Stromal cell of bone marrow (primary cell): ENCODE measurements around the gene DNLZ.

Source experiments
- DNase-seq: peaks from one replicate; pipeline ENCODE4 v3.0.0-alpha.2; 2012; ENCODE audit warnings: low read depth

Gene DNLZ

GRCh38 chr9:136376457-136376856 lies 12.9 kb upstream of the DNLZ start:
- DNase-seq: no peak

- no peak for DNase-seq
Measured at GRCh38 chr9:136375096-136375495, 11.6 kb upstream of the DNLZ start.

GRCh38 chr9:136374183-136374575 lies 10.6 kb upstream of the DNLZ start:
- DNase-seq: no peak

GRCh38 chr9:136373300-136374182 lies 10.0 kb upstream of the DNLZ start, which contains the start of gene CARD9:
TSS of gene CARD9 (minus strand) at chr9:136373669. CDS start at chr9:136372078, 1,591 bp downstream.
- DNase-seq: no peak

- no peak for DNase-seq
Measured at GRCh38 chr9:136372561-136373299, 9.2 kb upstream of the DNLZ start.

- no peak for DNase-seq
Measured at GRCh38 chr9:136372006-136372405, 8.5 kb upstream of the DNLZ start.

- DNase-seq: no peak
Measured at GRCh38 chr9:136371533-136371880, 8.0 kb upstream of the DNLZ start.

GRCh38 chr9:136370687-136371532 lies 7.4 kb upstream of the DNLZ start:
- no peak for DNase-seq

- no peak for DNase-seq
Measured at GRCh38 chr9:136370037-136370436, 6.5 kb upstream of the DNLZ start.

GRCh38 chr9:136368190-136368589 lies 4.6 kb upstream of the DNLZ start:
- DNase-seq: no peak

GRCh38 chr9:136367296-136368145 lies 4.0 kb upstream of the DNLZ start:
- no peak for DNase-seq

GRCh38 chr9:136366826-136367225 lies 3.3 kb upstream of the DNLZ start:
- no peak for DNase-seq

- no peak for DNase-seq
Measured at GRCh38 chr9:136365775-136366222, 2.3 kb upstream of the DNLZ start.

- no peak for DNase-seq
Measured at GRCh38 chr9:136364942-136365774, 1.6 kb upstream of the DNLZ start.

GRCh38 chr9:136363949-136364748 lies 605 bp upstream of the DNLZ start:
- no peak for DNase-seq

GRCh38 chr9:136362450-136362784 lies 1.1 kb downstream of the DNLZ start:
- no peak for DNase-seq

GRCh38 chr9:136361754-136362449 lies 1.6 kb downstream of the DNLZ start:
- DNase-seq: no peak

GRCh38 chr9:136361047-136361753 lies 2.3 kb downstream of the DNLZ start:
- DNase-seq: no peak
